Epithelial cell of umbilical artery (primary cell): ENCODE measurements around the gene INSYN1. TPM values are rescaled to one million over a fixed set of nuclear protein-coding genes. Genes with fewer than 3 reads are reported as not detected.

Source experiments
- total RNA-seq: library from RNA; depleted of rRNA; stranded (reverse); fragments of >200 nt; gene quantifications from 2 replicates; pipeline ENCODE4 v1.2.3, GENCODE V29; 2014

Gene INSYN1, protein sequence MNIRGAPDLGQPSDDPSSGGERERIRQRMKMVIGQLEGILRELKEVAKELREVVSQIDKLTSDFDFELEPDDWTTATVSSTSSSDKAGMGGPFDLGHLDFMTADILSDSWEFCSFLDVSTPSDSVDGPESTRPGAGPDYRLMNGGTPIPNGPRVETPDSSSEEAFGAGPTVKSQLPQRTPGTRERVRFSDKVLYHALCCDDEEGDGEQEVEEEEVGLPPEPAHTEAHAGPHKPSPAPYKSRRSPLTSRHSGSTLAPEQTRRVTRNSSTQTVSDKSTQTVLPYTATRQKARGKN
- total RNA-seq: not detected in 2 replicates

DNA sequence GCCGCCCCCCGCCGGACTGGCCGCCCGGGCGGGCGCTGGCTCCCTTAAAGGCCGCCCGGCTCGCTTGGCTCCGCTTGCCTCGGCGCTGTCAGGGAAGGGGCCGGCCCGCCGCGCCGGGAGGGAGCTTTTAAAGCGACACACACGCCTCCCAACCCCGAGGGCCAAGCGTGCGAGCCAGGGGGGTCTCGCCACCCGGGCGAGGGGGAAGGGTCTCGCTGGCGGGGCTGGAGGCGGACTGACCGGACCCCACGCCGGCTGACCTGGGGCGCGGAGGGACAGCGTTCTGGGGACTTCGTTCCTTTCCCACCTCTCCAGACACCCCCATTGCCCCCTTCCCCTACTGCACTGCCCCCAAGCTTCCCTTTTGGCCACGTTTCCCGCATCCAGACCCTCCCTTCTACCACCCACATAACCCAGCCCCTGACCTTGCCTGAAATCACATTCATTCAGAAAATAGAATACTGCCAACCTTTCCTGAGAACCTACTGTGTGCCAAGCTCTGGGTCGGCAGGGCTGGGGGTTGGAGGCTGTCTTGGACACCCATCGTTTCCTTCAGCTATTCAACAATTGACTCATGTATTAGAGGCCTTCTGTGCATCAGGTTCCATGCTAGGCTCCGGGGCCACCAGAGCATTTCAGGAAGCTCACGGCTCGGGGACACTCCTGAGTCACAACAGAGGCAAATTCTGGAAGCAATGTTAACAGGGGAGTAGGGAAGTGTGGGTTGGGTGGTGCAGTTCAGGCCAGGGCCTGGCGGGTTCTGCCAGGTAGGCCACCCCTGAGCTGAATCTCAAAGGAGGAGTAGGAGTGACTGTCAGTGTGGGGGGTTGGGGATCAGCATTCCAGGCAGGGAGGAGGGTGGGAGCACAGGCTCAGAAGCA lies at the start of gene INSYN1:
INSYN1 (minus strand) TSS at position 102 of the 881 bp plus-strand sequence. CDS start 2,221 bp downstream, outside the sequence.

Other genes with a start within 250 kb of the INSYN1 start
- 73.1 and 82.7 TPM in 2 replicates for gene NPTN, start 120.0 kb downstream of the INSYN1 start, total RNA-seq
- 40.6 and 61.4 TPM in 2 replicates for gene CD276, start 69.0 kb downstream of the INSYN1 start, total RNA-seq
- gene TBC1D21, start 120.2 kb upstream of the INSYN1 start, total RNA-seq: not detected in 2 replicates
- gene LOXL1, start 173.1 kb upstream of the INSYN1 start, total RNA-seq: 9.1 and 9.7 TPM in 2 replicates
- gene STOML1, start 238.9 kb upstream of the INSYN1 start, total RNA-seq: 9.7 and 10.3 TPM in 2 replicates
- 21.1 and 33.4 TPM in 2 replicates for gene PML, start 241.4 kb upstream of the INSYN1 start, total RNA-seq